Measurements from ENCODE around the gene DNAH7.
A peak's percentile ranks its signal among the peaks of the same experiment; 100 is the strongest.
"Not testable (repeated sequence)": the region's sequence is repeated elsewhere in the genome, so short reads cannot be mapped to it uniquely, and the experiment has no call there.

DNAH7 gene

GRCh38 chr2:195721042-195721441 is 347.6 kb downstream of the DNAH7 start:
- DNase-seq (ENCODE audit: low spot score): no peak

GRCh38 chr2:195716466-195716865 is 352.2 kb downstream of the DNAH7 start:
- DNase-seq (ENCODE audit: low spot score): no peak

- DNase-seq (ENCODE audit: low spot score): no peak
Measured at GRCh38 chr2:195711478-195711877, 357.2 kb downstream of the DNAH7 start.

- DNase-seq (ENCODE audit: low spot score): peak; percentile 8
Measured at GRCh38 chr2:195709901-195710806, 358.5 kb downstream of the DNAH7 start.

GRCh38 chr2:195706161-195706900 is 362.3 kb downstream of the DNAH7 start:
- peak; percentile 6 for DNase-seq (ENCODE audit: low spot score)

- no peak for DNase-seq (ENCODE audit: low spot score)
Measured at GRCh38 chr2:195700480-195700879, 368.2 kb downstream of the DNAH7 start.

GRCh38 chr2:195697681-195698220 is 370.9 kb downstream of the DNAH7 start:
- no peak for DNase-seq (ENCODE audit: low spot score)

GRCh38 chr2:195696012-195696411 is 372.6 kb downstream of the DNAH7 start:
- no peak for DNase-seq (ENCODE audit: low spot score)

- DNase-seq (ENCODE audit: low spot score): no peak
Measured at GRCh38 chr2:195695002-195695631, 373.5 kb downstream of the DNAH7 start.

GRCh38 chr2:195694553-195694952 is 374.1 kb downstream of the DNAH7 start:
- DNase-seq (ENCODE audit: low spot score): no peak

- not testable (repeated sequence) for DNase-seq (ENCODE audit: low spot score)
Measured at GRCh38 chr2:195692531-195692930, 376.1 kb downstream of the DNAH7 start.
